Gastrocnemius medialis (tissue), 4 donors: ENCODE measurements around the gene ZNF791.

Experiments used
- POLR2A ChIP-seq, 2 donors: fragments of 450-650 bp; IDR thresholded peaks; one replicate each; pipeline ENCODE4 v1.6.1; 2017; ENCODE audit warnings: antibody characterized with exemption in 2 of 2, mild to moderate bottlenecking in 2 of 2, moderate library complexity in 2 of 2
- TF ChIP-seq, protein P1 (sequence below), 5 experiments: fragments of 450-650 bp in 3 of 5; fragments of 200-600 bp in 2 of 5; sonication (generic) in 2 of 5; IDR thresholded peaks in 4 of 5; conservative IDR thresholded peaks in 1 of 5; 1 replicate in 4 of 5; 2 replicates in 1 of 5; pipeline ENCODE4 v1.5.1; 2016 to 2019; ENCODE audit warnings: antibody characterized with exemption in 5 of 5, mild to moderate bottlenecking in 3 of 5, moderate library complexity in 3 of 5

DNA sequence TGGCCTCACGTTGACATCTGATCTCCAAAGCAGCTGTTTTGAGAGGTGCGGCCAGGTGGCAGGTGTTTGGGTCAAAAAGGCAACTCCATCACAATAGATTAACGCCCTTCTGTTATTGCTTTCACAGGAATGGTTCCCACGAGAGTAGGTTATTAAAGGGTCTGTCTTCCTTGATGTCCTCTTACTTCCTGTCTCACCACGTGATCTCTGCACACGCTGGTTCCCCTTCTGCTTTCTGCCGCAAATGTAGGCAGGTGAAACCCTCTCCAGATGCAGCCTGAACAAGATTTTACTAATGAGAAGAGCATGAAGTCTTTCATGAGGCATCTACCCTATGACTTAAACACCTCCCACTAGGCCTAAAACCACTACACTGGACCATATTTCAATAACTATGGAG is 36.7 kb upstream of the ZNF791 start:
- TF ChIP-seq, protein P1, sequence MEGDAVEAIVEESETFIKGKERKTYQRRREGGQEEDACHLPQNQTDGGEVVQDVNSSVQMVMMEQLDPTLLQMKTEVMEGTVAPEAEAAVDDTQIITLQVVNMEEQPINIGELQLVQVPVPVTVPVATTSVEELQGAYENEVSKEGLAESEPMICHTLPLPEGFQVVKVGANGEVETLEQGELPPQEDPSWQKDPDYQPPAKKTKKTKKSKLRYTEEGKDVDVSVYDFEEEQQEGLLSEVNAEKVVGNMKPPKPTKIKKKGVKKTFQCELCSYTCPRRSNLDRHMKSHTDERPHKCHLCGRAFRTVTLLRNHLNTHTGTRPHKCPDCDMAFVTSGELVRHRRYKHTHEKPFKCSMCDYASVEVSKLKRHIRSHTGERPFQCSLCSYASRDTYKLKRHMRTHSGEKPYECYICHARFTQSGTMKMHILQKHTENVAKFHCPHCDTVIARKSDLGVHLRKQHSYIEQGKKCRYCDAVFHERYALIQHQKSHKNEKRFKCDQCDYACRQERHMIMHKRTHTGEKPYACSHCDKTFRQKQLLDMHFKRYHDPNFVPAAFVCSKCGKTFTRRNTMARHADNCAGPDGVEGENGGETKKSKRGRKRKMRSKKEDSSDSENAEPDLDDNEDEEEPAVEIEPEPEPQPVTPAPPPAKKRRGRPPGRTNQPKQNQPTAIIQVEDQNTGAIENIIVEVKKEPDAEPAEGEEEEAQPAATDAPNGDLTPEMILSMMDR (IDR thresholded peaks at IDR 0.05 in 4 of 5, conservative IDR thresholded peaks at IDR 0.05 in 1 of 5) = no peak
- no peak for TF ChIP-seq POLR2A (IDR thresholded peaks at IDR 0.05)
